PC-9 (cell line): Measurements from ENCODE around the gene CRYGS.

ENCODE experiments used
- CTCF ChIP-seq: fragments of 200-600 bp; sonication (generic); conservative IDR thresholded peaks from 2 replicates; pipeline ENCODE4 v1.6.1; 2017; ENCODE audit warnings: mixed run types, antibody characterized with exemption, mild to moderate bottlenecking, moderate library complexity
- EZH2 ChIP-seq: fragments of 200-600 bp; sonication (generic); IDR thresholded peaks from 2 replicates; pipeline ENCODE4 v1.8.0; 2017; ENCODE audit warnings: antibody characterized with exemption, low read depth

- no peak for TF ChIP-seq CTCF
- no peak for TF ChIP-seq EZH2
These were observed 48.5 kb upstream of the CRYGS start for GRCh38 chr3:186592682-186593081.
